Measurements from ENCODE around the gene BICD1.

DNA sequence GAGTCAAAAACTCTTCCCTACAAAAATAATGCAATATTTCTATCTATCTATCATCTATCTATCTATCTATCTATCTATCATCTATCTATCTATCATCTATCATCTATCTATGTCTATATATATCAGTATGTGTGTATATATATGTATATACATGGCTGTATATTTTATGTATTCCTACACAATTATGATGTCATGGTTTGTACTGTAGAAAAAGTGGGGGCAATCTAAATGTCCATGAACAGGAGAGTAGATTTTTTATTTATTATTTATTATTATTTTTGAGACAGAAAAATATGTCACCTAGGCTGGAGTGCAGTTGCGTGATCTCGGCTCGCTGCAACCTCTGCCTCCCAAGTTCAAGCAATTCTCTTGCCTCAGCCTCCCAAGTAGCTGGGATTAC is 45.6 kb upstream of the BICD1 start:
- no peak for TF ChIP-seq POLR2A (IDR thresholded peaks at IDR 0.05)
- TF ChIP-seq, protein P1, sequence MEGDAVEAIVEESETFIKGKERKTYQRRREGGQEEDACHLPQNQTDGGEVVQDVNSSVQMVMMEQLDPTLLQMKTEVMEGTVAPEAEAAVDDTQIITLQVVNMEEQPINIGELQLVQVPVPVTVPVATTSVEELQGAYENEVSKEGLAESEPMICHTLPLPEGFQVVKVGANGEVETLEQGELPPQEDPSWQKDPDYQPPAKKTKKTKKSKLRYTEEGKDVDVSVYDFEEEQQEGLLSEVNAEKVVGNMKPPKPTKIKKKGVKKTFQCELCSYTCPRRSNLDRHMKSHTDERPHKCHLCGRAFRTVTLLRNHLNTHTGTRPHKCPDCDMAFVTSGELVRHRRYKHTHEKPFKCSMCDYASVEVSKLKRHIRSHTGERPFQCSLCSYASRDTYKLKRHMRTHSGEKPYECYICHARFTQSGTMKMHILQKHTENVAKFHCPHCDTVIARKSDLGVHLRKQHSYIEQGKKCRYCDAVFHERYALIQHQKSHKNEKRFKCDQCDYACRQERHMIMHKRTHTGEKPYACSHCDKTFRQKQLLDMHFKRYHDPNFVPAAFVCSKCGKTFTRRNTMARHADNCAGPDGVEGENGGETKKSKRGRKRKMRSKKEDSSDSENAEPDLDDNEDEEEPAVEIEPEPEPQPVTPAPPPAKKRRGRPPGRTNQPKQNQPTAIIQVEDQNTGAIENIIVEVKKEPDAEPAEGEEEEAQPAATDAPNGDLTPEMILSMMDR (IDR thresholded peaks at IDR 0.05) = no peak
